Measurements from ENCODE around the gene PTPRF. TPM values are rescaled to one million over a fixed set of nuclear protein-coding genes. Genes with fewer than 3 reads are reported as not detected.

Gene PTPRF
- total RNA-seq, 2 donors from 2014 or later: 0.25 to 21.9 TPM

- DNase-seq (ENCODE audit: low spot score in 2 of 2) (no peak), ATAC-seq (no peak)
- no peaks in the 10 kb centered on the region for H3K9me3 Mint-ChIP-seq
- no peak overlapping the region for H3K27ac Mint-ChIP-seq
- H3K36me3 Mint-ChIP-seq: no peaks in the 10 kb centered on the region
Observed at GRCh38 chr1:43596579-43596978, 65.9 kb downstream of the PTPRF start.

DNA sequence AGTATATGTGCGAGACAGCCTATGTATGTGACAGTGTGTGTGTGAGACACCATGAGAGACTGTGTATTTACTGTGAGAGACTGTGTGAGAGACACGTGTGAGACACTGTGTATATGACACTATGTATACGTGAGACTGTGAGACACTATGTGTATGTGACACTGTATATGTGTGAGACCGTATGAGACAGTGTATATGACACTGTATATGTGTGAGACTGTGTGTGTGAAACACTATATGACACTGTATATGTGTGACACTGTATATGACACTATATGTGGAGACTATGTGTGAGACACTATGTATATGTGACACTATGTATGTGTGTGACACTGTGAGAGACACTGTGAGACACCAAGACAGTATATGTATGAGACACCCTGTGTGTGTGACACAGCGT is 66.3 kb downstream of the PTPRF start:
- ATAC-seq: peak in 1 of 2 donors; percentile 33
- no peaks in the 10 kb centered on the region for H3K9me3 Mint-ChIP-seq
- no peak for DNase-seq (ENCODE audit: low spot score in 2 of 2)
- no peak overlapping the region for H3K27ac Mint-ChIP-seq
- H3K36me3 Mint-ChIP-seq: no peaks in the 10 kb centered on the region

- ATAC-seq: no peak
- H3K9me3 Mint-ChIP-seq: no peaks in the 10 kb centered on the region
- no peaks in the 10 kb centered on the region for H3K36me3 Mint-ChIP-seq
- no peak overlapping the region for H3K27ac Mint-ChIP-seq
- DNase-seq (ENCODE audit: low spot score in 2 of 2): no peak
Observed at GRCh38 chr1:43597721-43598120, 67.0 kb downstream of the PTPRF start.

DNA sequence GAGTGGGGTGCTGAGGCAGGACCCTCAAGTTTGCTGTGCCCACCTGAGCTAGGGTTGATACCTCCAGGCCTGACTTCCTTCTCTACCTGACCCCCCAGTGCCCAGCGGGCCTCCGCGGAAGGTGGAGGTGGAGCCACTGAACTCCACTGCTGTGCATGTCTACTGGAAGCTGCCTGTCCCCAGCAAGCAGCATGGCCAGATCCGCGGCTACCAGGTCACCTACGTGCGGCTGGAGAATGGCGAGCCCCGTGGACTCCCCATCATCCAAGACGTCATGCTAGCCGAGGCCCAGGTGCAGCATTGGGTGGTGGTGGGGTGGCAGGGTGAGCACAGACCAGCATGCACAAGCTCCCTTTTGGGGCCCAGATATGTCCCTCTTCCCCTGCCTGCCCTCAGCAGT is 67.9 kb downstream of the PTPRF start:
- ATAC-seq (no peak), DNase-seq (ENCODE audit: low spot score in 2 of 2) (no peak)
- no peak overlapping the region for H3K27ac Mint-ChIP-seq
- no peaks in the 10 kb centered on the region for H3K36me3 Mint-ChIP-seq
- H3K9me3 Mint-ChIP-seq: no peaks in the 10 kb centered on the region

DNA sequence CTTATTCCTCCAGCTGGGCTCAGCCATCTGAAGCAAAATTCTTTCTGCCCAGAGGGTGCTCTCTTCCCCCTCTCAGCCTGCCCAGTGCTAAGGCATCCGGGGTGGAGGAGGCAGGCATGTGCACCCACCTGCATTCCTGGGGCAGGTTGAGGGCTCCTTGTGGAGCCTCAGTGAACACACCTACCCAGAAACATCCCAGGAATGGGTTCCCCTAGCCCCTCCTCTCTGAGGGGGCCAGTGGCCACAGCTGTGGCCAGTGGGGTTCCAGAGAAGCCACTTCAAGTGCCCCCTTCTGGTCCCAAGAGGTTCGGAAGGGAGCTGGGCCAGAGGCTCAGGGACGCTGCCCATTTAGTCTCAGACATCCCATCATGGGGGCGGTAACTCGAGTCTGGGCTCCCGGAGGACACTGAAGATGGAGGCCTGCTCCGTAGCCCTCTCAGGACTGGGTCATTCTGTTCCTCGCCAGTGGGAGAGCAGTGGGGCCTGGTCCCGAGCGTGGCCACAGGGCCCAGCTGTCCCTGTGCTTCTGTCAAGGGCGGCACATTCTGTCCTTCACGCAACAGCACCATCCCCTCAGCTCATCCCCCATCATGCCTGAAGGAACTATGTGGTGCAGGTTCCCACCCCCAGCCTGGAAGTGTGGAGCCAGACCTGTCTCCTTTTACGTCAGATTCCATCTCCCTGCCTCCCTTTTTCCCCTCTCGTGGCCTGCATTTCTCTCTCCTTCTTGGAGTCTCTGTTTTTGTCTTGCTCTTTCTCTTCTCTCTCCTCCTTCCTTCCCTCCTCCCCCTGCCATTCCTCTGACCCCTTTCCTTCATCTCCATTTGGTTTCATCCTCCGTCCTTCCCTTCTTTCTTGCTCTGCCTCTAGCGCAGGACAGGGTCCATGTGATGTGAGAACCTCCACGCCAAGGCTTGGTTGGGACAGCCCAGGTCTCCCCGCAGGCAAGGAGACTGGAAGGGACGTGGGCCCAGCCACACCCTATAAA is 69.6 kb downstream of the PTPRF start:
- DNase-seq (ENCODE audit: low spot score in 2 of 2) (no peak), ATAC-seq (no peak)
- Mint-ChIP-seq H3K27ac (no peak overlapping the region), H3K36me3 (no peaks in the 10 kb centered on the region), H3K9me3 (no peaks in the 10 kb centered on the region)

DNA sequence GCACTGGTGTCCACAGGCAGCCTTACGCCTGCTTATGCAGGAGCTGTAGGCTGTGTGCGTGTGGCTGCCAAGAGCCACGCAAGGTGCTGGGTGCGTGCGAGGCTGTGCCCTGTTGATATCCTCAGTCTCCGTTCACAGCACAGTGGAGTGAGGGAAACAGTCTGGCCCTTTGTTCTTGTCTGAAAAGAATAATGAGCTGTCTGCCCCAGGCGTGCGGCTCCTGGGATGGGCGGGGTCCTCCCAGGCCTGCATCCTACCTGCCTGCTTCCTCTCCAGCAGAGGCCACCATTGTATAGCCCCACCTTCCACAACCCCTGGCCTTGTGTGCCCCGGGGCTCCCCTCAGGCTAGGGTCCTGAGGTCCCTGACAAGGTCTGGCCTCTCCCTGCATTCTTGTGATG is 72.3 kb downstream of the PTPRF start:
- no peak for ATAC-seq
- Mint-ChIP-seq H3K9me3 (no peaks in the 10 kb centered on the region), H3K36me3 (no peaks in the 10 kb centered on the region), H3K27ac (peak overlapping the region in 1 of 2 donors; percentile 26)
- no peak for DNase-seq (ENCODE audit: low spot score in 2 of 2)

DNA sequence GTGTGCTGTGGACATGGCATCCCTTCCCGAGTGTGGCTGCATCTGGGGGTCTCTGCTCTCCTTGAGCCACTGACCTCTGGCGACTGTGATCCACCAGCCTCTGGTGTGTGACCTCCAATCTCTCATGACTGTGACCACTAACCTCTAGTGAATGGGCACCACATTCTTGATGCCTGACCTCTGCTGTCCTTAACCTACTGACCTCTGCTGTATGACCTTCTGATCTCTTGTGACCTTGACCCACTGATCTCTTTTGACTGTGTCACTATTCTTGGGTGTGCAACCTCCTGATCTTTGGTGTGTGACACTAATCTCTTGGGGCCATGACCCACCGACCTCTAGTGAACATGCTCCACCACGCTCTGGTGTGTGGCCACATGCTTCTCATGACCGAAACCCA is 73.5 kb downstream of the PTPRF start:
- no peaks in the 10 kb centered on the region for H3K9me3 Mint-ChIP-seq
- DNase-seq (ENCODE audit: low spot score in 2 of 2): no peak
- H3K36me3 Mint-ChIP-seq: no peaks in the 10 kb centered on the region
- H3K27ac Mint-ChIP-seq: no peak overlapping the region
- ATAC-seq: no peak

GRCh38 chr1:43605157-43605556 is 74.5 kb downstream of the PTPRF start:
- ATAC-seq (no peak), DNase-seq (ENCODE audit: low spot score in 2 of 2) (no peak)
- no peak overlapping the region for H3K27ac Mint-ChIP-seq
- H3K36me3 Mint-ChIP-seq: no peaks in the 10 kb centered on the region
- no peaks in the 10 kb centered on the region for H3K9me3 Mint-ChIP-seq

DNA sequence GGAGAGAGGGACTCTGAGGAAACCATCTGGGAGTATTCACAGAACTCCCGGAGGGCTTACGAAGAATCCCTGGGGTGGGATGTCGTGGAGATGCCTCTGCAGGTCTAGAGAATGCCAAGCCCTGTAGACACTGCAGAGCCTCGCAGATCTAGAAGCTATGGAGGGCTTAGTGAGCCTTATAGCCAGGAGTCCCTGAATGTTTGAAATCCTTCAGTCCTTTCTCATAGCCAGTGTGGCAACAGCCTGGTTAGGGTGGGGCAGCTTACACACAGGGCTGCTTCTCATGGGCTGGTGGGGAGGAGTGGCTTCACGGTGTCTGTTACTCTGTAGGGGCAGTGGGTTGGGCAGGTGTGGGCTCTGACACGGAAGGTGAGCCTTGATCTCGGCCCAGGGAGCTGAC is 75.1 kb downstream of the PTPRF start:
- ATAC-seq (no peak), DNase-seq (ENCODE audit: low spot score in 2 of 2) (no peak)
- no peak overlapping the region for H3K27ac Mint-ChIP-seq
- no peaks in the 10 kb centered on the region for H3K9me3 Mint-ChIP-seq
- H3K36me3 Mint-ChIP-seq: no peaks in the 10 kb centered on the region

DNA sequence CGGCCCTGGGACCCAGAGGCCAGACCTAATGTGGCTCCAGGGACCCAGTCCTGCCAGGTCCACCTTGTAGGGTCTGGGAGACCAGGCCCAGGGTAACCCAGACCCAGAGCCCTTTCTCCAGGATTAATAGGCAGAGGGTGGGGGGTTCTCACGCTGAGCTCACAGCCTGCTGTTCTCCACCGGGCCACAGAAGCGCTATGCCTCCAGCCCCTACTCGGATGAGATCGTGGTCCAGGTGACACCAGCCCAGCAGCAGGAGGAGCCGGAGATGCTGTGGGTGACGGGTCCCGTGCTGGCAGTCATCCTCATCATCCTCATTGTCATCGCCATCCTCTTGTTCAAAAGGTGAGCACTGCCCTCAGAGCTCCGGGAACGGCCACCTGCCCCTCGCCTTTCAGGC is 75.9 kb downstream of the PTPRF start:
- DNase-seq (ENCODE audit: low spot score in 2 of 2) (no peak), ATAC-seq (no peak)
- H3K9me3 Mint-ChIP-seq: no peaks in the 10 kb centered on the region
- no peaks in the 10 kb centered on the region for H3K36me3 Mint-ChIP-seq
- no peak overlapping the region for H3K27ac Mint-ChIP-seq

- H3K27ac Mint-ChIP-seq: no peak overlapping the region
- no peaks in the 10 kb centered on the region for H3K9me3 Mint-ChIP-seq
- ATAC-seq: no peak
- no peaks in the 10 kb centered on the region for H3K36me3 Mint-ChIP-seq
- no peak for DNase-seq (ENCODE audit: low spot score in 2 of 2)
Observed at GRCh38 chr1:43608827-43609226, 78.1 kb downstream of the PTPRF start.

DNA sequence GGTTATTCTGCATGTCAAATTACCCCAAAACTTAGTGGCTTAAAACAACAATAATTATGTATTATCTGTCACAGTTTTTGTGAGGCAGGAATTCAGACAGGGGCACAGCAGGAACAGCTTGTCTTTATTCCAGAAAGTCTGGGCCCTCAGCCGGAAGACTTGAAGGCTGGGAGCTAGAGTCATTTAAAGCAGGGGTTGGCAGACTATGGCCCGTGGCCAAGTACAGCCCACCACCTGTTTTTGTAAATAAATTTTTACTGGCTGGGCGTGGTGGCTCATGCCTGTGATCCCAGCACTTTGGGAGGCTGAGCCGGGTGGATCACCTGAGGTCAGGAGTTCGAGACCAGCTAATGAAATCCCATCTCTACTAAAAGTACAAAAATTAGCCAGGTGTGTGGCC is 79.7 kb downstream of the PTPRF start:
- Mint-ChIP-seq H3K36me3 (no peaks in the 10 kb centered on the region), H3K27ac (no peak overlapping the region), H3K9me3 (no peaks in the 10 kb centered on the region)
- DNase-seq (ENCODE audit: low spot score in 2 of 2) (no peak), ATAC-seq (no peak)

GRCh38 chr1:43611950-43612349 is 81.3 kb downstream of the PTPRF start:
- Mint-ChIP-seq H3K36me3 (no peaks in the 10 kb centered on the region), H3K27ac (peak overlapping the region in 1 of 2 donors; percentile 9), H3K9me3 (no peaks in the 10 kb centered on the region)
- DNase-seq (ENCODE audit: low spot score in 2 of 2): no peak
- ATAC-seq: no peak

DNA sequence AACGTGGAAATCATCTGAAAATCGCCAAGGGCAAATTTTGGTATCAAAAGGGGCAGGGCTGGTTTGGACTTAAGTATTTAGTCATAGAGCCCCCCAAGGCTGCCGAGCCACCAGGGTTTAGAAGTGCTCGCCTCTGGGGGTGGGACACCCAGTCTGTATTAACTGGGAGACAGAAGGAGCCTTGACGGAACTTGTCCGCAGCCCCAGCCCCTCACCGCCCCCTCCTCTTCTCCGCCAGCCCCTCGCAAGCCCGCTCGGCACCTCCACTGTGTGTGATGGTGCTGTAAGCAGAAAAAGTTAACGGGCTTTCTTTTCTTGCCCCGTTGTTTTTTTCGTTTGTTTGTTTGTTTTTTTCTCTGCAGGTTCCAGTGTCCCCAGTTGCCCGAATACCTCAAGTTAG is 81.7 kb downstream of the PTPRF start:
- ATAC-seq: no peak
- no peak for DNase-seq (ENCODE audit: low spot score in 2 of 2)
- Mint-ChIP-seq H3K27ac (no peak overlapping the region), H3K36me3 (no peaks in the 10 kb centered on the region), H3K9me3 (no peaks in the 10 kb centered on the region)

GRCh38 chr1:43613075-43613942 is 82.6 kb downstream of the PTPRF start:
- H3K36me3 Mint-ChIP-seq: no peaks in the 10 kb centered on the region
- H3K9me3 Mint-ChIP-seq: no peaks in the 10 kb centered on the region
- DNase-seq (ENCODE audit: low spot score in 2 of 2): no peak
- ATAC-seq: no peak
- no peak overlapping the region for H3K27ac Mint-ChIP-seq

DNA sequence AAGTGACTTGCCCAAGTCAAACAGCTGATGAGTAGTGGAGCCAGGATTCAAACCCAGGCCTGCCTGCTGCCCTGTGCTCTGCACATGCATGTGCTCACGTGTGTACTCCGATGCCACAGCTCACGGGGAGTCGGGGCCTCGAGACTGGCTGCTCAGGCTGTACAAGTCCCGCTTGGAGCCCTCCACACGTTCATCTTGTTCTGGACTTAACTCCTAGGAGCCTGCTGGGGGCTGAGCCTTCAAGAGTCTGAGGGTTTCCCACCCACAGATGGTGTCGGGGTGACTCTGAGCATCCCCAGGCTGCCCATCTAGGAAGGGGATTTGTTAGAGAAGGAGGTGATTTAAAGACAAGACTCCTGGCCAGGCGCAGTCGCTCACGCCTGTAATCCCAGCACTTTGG is 83.5 kb downstream of the PTPRF start:
- Mint-ChIP-seq H3K36me3 (no peaks in the 10 kb centered on the region), H3K9me3 (no peaks in the 10 kb centered on the region), H3K27ac (no peak overlapping the region)
- no peak for DNase-seq (ENCODE audit: low spot score in 2 of 2)
- no peak for ATAC-seq

DNA sequence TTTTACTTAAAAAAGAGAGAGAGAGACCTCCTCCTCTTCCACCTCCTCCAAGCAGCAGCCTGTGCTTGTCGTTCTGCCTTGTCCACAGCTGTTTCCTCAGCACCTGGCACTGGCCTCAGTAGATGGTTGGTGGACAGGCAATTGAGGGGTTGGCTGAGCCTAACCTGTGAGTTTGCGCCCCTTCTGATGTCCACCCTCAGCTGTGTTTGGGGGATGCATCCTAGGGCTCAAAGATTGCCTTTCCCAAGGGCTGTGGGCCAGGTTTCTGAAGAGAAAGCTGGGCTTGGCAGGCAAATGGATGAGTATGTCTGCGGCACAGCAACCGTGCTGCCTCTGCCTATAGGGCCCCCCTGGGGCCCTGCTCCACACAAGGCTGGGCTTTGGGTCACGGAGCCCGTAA is 84.2 kb downstream of the PTPRF start:
- Mint-ChIP-seq H3K36me3 (no peaks in the 10 kb centered on the region), H3K27ac (no peak overlapping the region), H3K9me3 (no peaks in the 10 kb centered on the region)
- DNase-seq (ENCODE audit: low spot score in 2 of 2) (no peak), ATAC-seq (no peak)
